WTC11 (cell line): ENCODE results near the gene CFH. TPM values are rescaled to one million over a fixed set of nuclear protein-coding genes. Genes with fewer than 3 reads are reported as not detected.
A peak's percentile ranks its signal among the peaks of the same experiment; 100 is the strongest.

Source experiments
- ATAC-seq: fragments of 200-7000 bp; cut with Tn5 transposase; 2 replicates; pipeline ENCODE4 v1.10.0; 2021; ENCODE audit warnings: mild to moderate bottlenecking, moderate library complexity
- CTCF ChIA-PET: fragments of 300-600 bp; sonication (Branson Sonifier 250); formaldehyde crosslinking; loops from one replicate; lab custom pipeline; 2021; ENCODE audit warnings: antibody characterized with exemption; lab: Charles Lee
- POLR2A ChIA-PET: fragments of 350-600 bp; sonication (Branson Sonifier 250); formaldehyde crosslinking; loops from one replicate; lab custom pipeline; 2021; ENCODE audit warnings: antibody characterized with exemption; lab: Charles Lee
- DNase-seq: peaks from one replicate; pipeline ENCODE4 v3.0.0; 2021; ENCODE audit warnings: low spot score
- H3K27ac Mint-ChIP-seq: 2 replicates; pipeline ENCODE4 v1.8.0; 2021; ENCODE audit warnings: mixed read lengths
- H3K27me3 Mint-ChIP-seq: 2 replicates; pipeline ENCODE4 v1.8.0; 2021; ENCODE audit warnings: low read depth, mild to moderate bottlenecking, moderate library complexity, mixed read lengths
- H3K36me3 Mint-ChIP-seq: 2 replicates; pipeline ENCODE4 v1.8.0; 2021; ENCODE audit warnings: mixed read lengths
- H3K4me1 Mint-ChIP-seq: 2 replicates; pipeline ENCODE4 v1.8.0; 2022; ENCODE audit warnings: mixed read lengths
- H3K4me3 Mint-ChIP-seq: 2 replicates; pipeline ENCODE4 v1.8.0; 2021; ENCODE audit warnings: mild to moderate bottlenecking, moderate library complexity, mixed read lengths
- H3K9me3 Mint-ChIP-seq: 2 replicates; pipeline ENCODE4 v1.8.0; 2021; ENCODE audit warnings: mixed read lengths
- ATF2 ChIP-seq: sonication (generic); formaldehyde crosslinking; IDR thresholded peaks from 2 replicates; pipeline ENCODE4 v1.8.1; 2022; ENCODE audit warnings: low read depth, missing genetic modification reagents, borderline replicate concordance
- CREB1 ChIP-seq: sonication (generic); formaldehyde crosslinking; IDR thresholded peaks from 2 replicates; pipeline ENCODE4 v1.8.0; 2023; ENCODE audit warnings: mild to moderate bottlenecking, missing genetic modification reagents
- EMX1 ChIP-seq: fragments of 250-450 bp; sonication (Bioruptor Pico); IDR thresholded peaks from 2 replicates; pipeline ENCODE4 v1.8.0; 2021; ENCODE audit warnings: mild to moderate bottlenecking
- ESRRA ChIP-seq: sonication (generic); formaldehyde crosslinking; IDR thresholded peaks from 2 replicates; pipeline ENCODE4 v1.8.1; 2022; ENCODE audit warnings: mild to moderate bottlenecking, missing genetic modification reagents, borderline replicate concordance
- FOXJ3 ChIP-seq: sonication (generic); formaldehyde crosslinking; IDR thresholded peaks from 2 replicates; pipeline ENCODE4 v1.9.0; 2021; ENCODE audit warnings: missing genetic modification reagents, mild to moderate bottlenecking, borderline replicate concordance
- GRHL2 ChIP-seq: fragments of 250-450 bp; sonication (Bioruptor Pico); IDR thresholded peaks from 2 replicates; pipeline ENCODE4 v1.8.0; 2022; ENCODE audit warnings: mild to moderate bottlenecking, moderate library complexity; ENCODE audit not compliant: insufficient replicate concordance, severe bottlenecking
- JUN ChIP-seq: sonication (generic); formaldehyde crosslinking; IDR thresholded peaks from 2 replicates; pipeline ENCODE4 v1.8.0; 2023; ENCODE audit warnings: mild to moderate bottlenecking, missing genetic modification reagents
- MXD4 ChIP-seq: fragments of 250-450 bp; sonication (Bioruptor Pico); IDR thresholded peaks from 2 replicates; pipeline ENCODE4 v1.8.0; 2021; ENCODE audit warnings: mild to moderate bottlenecking, moderate library complexity, borderline replicate concordance
- NFE2L1 ChIP-seq: sonication (generic); formaldehyde crosslinking; IDR thresholded peaks from 2 replicates; pipeline ENCODE4 v1.8.1; 2023; ENCODE audit warnings: missing genetic modification reagents
- NR3C1 ChIP-seq: sonication (generic); formaldehyde crosslinking; conservative IDR thresholded peaks from 2 replicates; pipeline ENCODE4 v1.8.1; 2023; ENCODE audit warnings: low read depth, mild to moderate bottlenecking, missing genetic modification reagents
- OVOL2 ChIP-seq: fragments of 250-450 bp; sonication (Bioruptor Pico); IDR thresholded peaks from 2 replicates; pipeline ENCODE4 v1.9.0; 2021; ENCODE audit warnings: mild to moderate bottlenecking, borderline replicate concordance
- PRDM15 ChIP-seq: sonication (generic); formaldehyde crosslinking; IDR thresholded peaks from 2 replicates; pipeline ENCODE4 v1.8.0; 2022; ENCODE audit warnings: missing genetic modification reagents
- ZNF121 ChIP-seq: sonication (generic); formaldehyde crosslinking; IDR thresholded peaks from 2 replicates; pipeline ENCODE4 v1.8.0; 2023; ENCODE audit warnings: missing genetic modification reagents
- ZNF263 ChIP-seq: sonication (generic); formaldehyde crosslinking; IDR thresholded peaks from 2 replicates; pipeline ENCODE4 v1.8.1; 2022; ENCODE audit warnings: low read depth, mild to moderate bottlenecking, moderate library complexity, missing genetic modification reagents
- ZNF396 ChIP-seq: fragments of 250-450 bp; sonication (Bioruptor Pico); IDR thresholded peaks from 2 replicates; pipeline ENCODE4 v1.8.0; 2021; ENCODE audit warnings: mild to moderate bottlenecking, moderate library complexity, borderline replicate concordance
- ZNF423 ChIP-seq: fragments of 250-450 bp; sonication (Bioruptor Pico); IDR thresholded peaks from 2 replicates; pipeline ENCODE4 v2.1.2; 2022; ENCODE audit warnings: mild to moderate bottlenecking, moderate library complexity
- ZNF425 ChIP-seq: fragments of 250-450 bp; sonication (Bioruptor Pico); conservative IDR thresholded peaks from 2 replicates; pipeline ENCODE4 v1.9.0; 2021; ENCODE audit warnings: mild to moderate bottlenecking
- total RNA-seq: library from RNA; stranded (reverse); gene quantifications from 3 replicates; pipeline ENCODE4 v1.2.3, GENCODE V29; 2021
- TF ChIP-seq, protein P1 (sequence below): sonication (generic); formaldehyde crosslinking; conservative IDR thresholded peaks from 2 replicates; pipeline ENCODE4 v1.8.1; 2022; ENCODE audit warnings: mild to moderate bottlenecking, missing genetic modification reagents
- TF ChIP-seq, protein P2 (sequence below): sonication (generic); formaldehyde crosslinking; conservative IDR thresholded peaks from 2 replicates; pipeline ENCODE4 v1.8.1; 2023; ENCODE audit warnings: mild to moderate bottlenecking, low read depth, missing genetic modification reagents, moderate library complexity
- TF ChIP-seq, protein P3 (sequence below): sonication (generic); formaldehyde crosslinking; IDR thresholded peaks from 2 replicates; pipeline ENCODE4 v1.8.1; 2023; ENCODE audit warnings: mild to moderate bottlenecking, missing genetic modification reagents, moderate library complexity
- TF ChIP-seq, protein P4 (sequence below): sonication (generic); formaldehyde crosslinking; IDR thresholded peaks from 2 replicates; pipeline ENCODE4 v1.8.0; 2022; ENCODE audit warnings: mild to moderate bottlenecking, missing genetic modification reagents

CFH gene
- total RNA-seq, 1 experiment from 2014 or later, result 0.17 TPM

DNA sequence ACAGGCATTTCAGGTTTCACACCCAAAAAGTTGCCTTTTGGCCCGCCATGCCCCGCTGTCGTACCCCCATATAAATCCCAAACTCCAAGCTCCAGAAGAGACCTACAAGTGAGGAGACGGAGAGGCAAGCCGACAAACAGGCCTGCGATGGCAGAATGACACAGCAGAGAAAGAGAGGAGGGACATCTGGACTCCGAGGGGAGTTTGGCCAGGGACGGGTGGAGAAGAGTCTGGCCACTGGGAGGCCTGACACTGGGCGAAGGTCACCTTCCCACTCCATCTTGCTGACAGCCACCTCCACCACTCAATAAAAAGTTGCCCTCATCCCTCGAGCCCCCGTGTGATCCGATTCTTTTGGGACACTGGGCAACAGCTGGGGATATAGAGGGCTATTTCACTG, 1.9 kb upstream of the CFH start:
- Mint-ChIP-seq H3K9me3 (no peaks in the 10 kb centered on the region), H3K27ac (no peak overlapping the region), H3K4me1 (peaks cover 8% of the 10 kb centered on the region; the same call in 1 of the 2 replicates), H3K36me3 (no peaks in the 10 kb centered on the region), H3K27me3 (no peaks in the 10 kb centered on the region), H3K4me3 (peak overlapping the region; percentile 56)
- TF ChIP-seq ZNF396, result no peak
- TF ChIP-seq NFE2L1 (CRISPR knock-in tag), result 0 out of 2 replicates have a peak, but pooled peaks have one; percentile 17
- no peak for DNase-seq
- peak; percentile 77 for ATAC-seq
- ChIA-PET CTCF (no interaction called here), POLR2A (interaction anchor here (1.3 kb wide), 1 partner anchor 41 kb away, joined by 3 read pairs; no protein-coding TSS in a partner anchor)

GRCh38 chr1:196650403-196650802, 1.4 kb upstream of the CFH start:
- Mint-ChIP-seq H3K27ac (no peak overlapping the region), H3K9me3 (no peaks in the 10 kb centered on the region)
- ChIA-PET CTCF (no interaction called here), POLR2A (interaction anchor here (1.3 kb wide), 1 partner anchor 41 kb away, joined by 3 read pairs; no protein-coding TSS in a partner anchor)
- ATAC-seq, result peak; percentile 92
- TF ChIP-seq MXD4 (CRISPR knock-in tag), result no peak
- TF ChIP-seq NR3C1 (CRISPR knock-in tag), result no peak
- TF ChIP-seq ZNF121 (CRISPR knock-in tag), result no peak
- TF ChIP-seq EMX1 (CRISPR knock-in tag), result no peak
- no peak for TF ChIP-seq ZNF423 (CRISPR knock-in tag)
- TF ChIP-seq, protein P1, sequence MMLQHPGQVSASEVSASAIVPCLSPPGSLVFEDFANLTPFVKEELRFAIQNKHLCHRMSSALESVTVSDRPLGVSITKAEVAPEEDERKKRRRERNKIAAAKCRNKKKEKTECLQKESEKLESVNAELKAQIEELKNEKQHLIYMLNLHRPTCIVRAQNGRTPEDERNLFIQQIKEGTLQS (CRISPR knock-in tag), result no peak
- no peak for TF ChIP-seq CREB1 (CRISPR knock-in tag)
- TF ChIP-seq OVOL2 (CRISPR knock-in tag), result no peak
- TF ChIP-seq GRHL2 (CRISPR knock-in tag), result no peak
- TF ChIP-seq ZNF263 (CRISPR knock-in tag), result no peak
- TF ChIP-seq JUN (CRISPR knock-in tag), result no peak
- TF ChIP-seq, protein P2, sequence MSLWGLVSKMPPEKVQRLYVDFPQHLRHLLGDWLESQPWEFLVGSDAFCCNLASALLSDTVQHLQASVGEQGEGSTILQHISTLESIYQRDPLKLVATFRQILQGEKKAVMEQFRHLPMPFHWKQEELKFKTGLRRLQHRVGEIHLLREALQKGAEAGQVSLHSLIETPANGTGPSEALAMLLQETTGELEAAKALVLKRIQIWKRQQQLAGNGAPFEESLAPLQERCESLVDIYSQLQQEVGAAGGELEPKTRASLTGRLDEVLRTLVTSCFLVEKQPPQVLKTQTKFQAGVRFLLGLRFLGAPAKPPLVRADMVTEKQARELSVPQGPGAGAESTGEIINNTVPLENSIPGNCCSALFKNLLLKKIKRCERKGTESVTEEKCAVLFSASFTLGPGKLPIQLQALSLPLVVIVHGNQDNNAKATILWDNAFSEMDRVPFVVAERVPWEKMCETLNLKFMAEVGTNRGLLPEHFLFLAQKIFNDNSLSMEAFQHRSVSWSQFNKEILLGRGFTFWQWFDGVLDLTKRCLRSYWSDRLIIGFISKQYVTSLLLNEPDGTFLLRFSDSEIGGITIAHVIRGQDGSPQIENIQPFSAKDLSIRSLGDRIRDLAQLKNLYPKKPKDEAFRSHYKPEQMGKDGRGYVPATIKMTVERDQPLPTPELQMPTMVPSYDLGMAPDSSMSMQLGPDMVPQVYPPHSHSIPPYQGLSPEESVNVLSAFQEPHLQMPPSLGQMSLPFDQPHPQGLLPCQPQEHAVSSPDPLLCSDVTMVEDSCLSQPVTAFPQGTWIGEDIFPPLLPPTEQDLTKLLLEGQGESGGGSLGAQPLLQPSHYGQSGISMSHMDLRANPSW (CRISPR knock-in tag), result no peak
- TF ChIP-seq ESRRA, result no peak
- TF ChIP-seq, protein P3, sequence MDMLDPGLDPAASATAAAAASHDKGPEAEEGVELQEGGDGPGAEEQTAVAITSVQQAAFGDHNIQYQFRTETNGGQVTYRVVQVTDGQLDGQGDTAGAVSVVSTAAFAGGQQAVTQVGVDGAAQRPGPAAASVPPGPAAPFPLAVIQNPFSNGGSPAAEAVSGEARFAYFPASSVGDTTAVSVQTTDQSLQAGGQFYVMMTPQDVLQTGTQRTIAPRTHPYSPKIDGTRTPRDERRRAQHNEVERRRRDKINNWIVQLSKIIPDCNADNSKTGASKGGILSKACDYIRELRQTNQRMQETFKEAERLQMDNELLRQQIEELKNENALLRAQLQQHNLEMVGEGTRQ, result no peak
- no peak for TF ChIP-seq ATF2 (CRISPR knock-in tag)
- no peak for TF ChIP-seq FOXJ3 (CRISPR knock-in tag)
- TF ChIP-seq ZNF425 (CRISPR knock-in tag), result no peak
- TF ChIP-seq, protein P4, sequence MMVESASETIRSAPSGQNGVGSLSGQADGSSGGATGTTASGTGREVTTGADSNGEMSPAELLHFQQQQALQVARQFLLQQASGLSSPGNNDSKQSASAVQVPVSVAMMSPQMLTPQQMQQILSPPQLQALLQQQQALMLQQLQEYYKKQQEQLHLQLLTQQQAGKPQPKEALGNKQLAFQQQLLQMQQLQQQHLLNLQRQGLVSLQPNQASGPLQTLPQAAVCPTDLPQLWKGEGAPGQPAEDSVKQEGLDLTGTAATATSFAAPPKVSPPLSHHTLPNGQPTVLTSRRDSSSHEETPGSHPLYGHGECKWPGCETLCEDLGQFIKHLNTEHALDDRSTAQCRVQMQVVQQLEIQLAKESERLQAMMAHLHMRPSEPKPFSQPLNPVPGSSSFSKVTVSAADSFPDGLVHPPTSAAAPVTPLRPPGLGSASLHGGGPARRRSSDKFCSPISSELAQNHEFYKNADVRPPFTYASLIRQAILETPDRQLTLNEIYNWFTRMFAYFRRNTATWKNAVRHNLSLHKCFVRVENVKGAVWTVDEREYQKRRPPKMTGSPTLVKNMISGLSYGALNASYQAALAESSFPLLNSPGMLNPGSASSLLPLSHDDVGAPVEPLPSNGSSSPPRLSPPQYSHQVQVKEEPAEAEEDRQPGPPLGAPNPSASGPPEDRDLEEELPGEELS, result no peak
- TF ChIP-seq ZNF396, result no peak
- no peak for TF ChIP-seq PRDM15 (CRISPR knock-in tag)
- TF ChIP-seq, all 79 proteins: peak for 0
- no peaks in the 10 kb centered on the region for H3K27me3 Mint-ChIP-seq
- H3K4me1 Mint-ChIP-seq, result peaks cover 11% of the 10 kb centered on the region; the same call in 1 of the 2 replicates
- peak overlapping the region; percentile 56 for H3K4me3 Mint-ChIP-seq
- peak; percentile 24 for DNase-seq
- H3K36me3 Mint-ChIP-seq, result no peaks in the 10 kb centered on the region
